ENCODE measurements around the gene PSD.
A peak's percentile ranks its signal among the peaks of the same experiment; 100 is the strongest.

PSD gene

GRCh38 chr10:102444851-102445250, 26.3 kb upstream of the PSD start:
- no peak for DNase-seq (ENCODE audit: low read depth in 3 of 3, low spot score in 1 of 3)

- no peak for DNase-seq (ENCODE audit: low read depth in 3 of 3, low spot score in 1 of 3)
Measured at GRCh38 chr10:102438374-102438773, 19.8 kb upstream of the PSD start.

- no peak for DNase-seq (ENCODE audit: low read depth in 3 of 3, low spot score in 1 of 3)
Measured at GRCh38 chr10:102437515-102437914, 18.9 kb upstream of the PSD start.

DNA sequence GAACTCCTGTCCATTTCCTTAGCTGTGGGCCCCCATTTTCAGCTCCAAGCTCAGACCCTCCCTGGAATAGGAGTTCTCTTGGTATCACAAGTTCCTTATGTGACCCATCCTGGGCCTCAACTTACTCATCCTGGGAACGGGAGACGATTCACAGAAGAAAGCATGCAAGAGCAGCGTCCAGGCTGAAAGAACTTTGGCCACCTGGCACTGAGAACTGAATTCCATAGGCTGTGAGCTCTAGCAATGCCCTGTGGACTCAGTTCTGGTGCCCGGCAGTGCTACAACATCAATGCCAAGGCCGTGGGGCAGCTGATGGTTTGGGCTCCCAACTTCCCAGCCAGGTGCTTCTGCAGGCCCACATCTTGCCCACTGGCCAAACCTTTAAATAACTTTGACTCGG, 17.7 kb upstream of the PSD start:
- DNase-seq (ENCODE audit: low read depth in 3 of 3, low spot score in 1 of 3) = no peak

- DNase-seq (ENCODE audit: low read depth in 3 of 3, low spot score in 1 of 3) = peak in 1 of 3 donors; percentile 15
Measured at GRCh38 chr10:102435529-102436233, 17.1 kb upstream of the PSD start.

- no peak for DNase-seq (ENCODE audit: low read depth in 3 of 3, low spot score in 1 of 3)
Measured at GRCh38 chr10:102435133-102435497, 16.5 kb upstream of the PSD start.

- DNase-seq (ENCODE audit: low read depth in 3 of 3, low spot score in 1 of 3) = no peak
Measured at GRCh38 chr10:102434394-102435132, 16.0 kb upstream of the PSD start.

DNA sequence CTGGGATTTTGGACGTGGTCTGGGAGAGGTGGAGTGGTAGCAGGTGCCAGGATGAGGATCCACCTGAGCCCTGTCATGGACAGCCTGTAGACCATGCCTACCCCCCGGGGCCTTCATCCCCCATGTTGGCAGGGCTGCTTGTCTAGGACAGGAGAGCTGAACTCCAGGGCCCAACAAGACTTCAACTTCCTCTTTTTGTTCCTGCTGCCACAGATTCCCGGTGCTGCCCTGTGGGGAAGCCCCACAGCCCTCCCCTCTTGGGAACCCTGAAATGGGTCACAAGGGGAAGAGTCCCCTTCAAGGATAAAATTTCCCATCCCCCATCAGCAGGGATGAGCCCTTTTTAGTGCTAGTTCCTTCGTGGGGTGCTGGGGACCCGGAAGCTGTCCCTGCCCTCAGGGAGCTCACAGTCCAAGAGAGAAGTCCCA, 15.0 kb upstream of the PSD start:
- DNase-seq (ENCODE audit: low read depth in 3 of 3, low spot score in 1 of 3) = no peak

DNA sequence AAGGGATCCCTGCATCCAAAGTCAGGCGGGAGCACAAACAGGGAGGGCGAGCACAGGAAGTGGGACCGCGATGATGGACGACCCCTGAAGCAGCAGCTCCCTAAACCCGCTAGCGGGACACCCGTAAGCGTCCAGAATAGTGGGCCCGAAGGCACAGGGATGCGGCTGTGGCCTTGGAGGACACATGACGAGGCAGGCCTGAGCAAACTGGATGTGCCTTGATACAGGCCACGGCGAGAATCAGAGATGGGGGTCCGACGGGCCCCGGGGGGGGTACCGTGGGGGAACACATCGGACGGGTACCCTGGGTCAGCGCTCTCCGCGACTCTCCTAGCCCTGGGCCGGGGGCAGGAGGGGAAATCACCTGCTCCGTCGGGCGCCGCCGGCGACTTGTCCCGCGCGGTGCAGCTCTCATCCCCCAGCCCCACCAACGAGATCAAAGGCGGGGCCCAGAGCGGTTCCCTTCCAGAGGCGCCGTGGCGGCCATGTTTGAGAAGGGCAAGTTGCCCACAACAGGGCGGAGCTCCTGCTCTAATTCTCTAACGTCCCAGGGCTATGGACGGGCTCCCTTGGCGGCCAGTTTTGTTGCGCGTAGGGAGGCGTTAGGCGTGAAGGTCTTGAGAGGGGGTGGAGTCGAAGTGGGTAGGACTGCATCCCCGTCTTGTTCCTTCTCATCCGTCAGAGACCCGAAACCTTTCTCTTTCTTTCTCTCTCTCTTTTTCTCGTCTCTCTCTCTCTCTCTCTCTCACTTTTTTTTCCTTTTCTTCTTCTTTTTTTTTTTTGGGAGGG, 13.8 kb upstream of the PSD start, which contains the start of gene CUEDC2:
Gene CUEDC2 (minus strand): TSS at position 413 of the 789 bp plus-strand sequence. CDS start 7,386 bp downstream, outside the sequence.
- DNase-seq (ENCODE audit: low read depth in 3 of 3, low spot score in 1 of 3) = peak; percentile 87 to 98 (median 94)

- no peak for DNase-seq (ENCODE audit: low read depth in 3 of 3, low spot score in 1 of 3)
Measured at GRCh38 chr10:102431452-102432124, 13.0 kb upstream of the PSD start.

- DNase-seq (ENCODE audit: low read depth in 3 of 3, low spot score in 1 of 3) = no peak
Measured at GRCh38 chr10:102429468-102429867, 10.9 kb upstream of the PSD start.

GRCh38 chr10:102426803-102427287, 8.3 kb upstream of the PSD start:
- DNase-seq (ENCODE audit: low read depth in 3 of 3, low spot score in 1 of 3) = no peak

DNA sequence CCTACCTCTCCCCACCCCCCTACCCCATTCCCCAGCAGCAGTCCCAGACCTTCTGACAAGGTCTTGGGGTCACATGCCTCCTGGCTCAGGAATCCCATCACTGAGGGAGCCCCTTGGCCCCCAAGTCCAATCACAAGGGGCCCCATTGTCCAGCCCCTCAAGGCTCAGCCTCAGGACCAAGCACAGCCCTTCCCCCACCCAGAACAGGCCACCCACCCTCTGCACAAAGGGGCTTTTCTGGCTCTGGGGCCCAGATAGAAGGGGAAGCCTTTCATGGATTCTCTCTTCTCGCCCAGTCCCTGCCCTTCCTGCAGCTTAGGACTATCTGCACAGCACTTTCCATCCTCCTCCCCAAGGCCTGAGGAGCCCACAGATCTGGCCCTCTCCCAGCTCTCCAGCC, 6.9 kb upstream of the PSD start:
- no peak for DNase-seq (ENCODE audit: low read depth in 3 of 3, low spot score in 1 of 3)

- DNase-seq (ENCODE audit: low read depth in 3 of 3, low spot score in 1 of 3) = no peak
Measured at GRCh38 chr10:102424916-102425315, 6.3 kb upstream of the PSD start.

GRCh38 chr10:102424145-102424544, 5.6 kb upstream of the PSD start:
- DNase-seq (ENCODE audit: low read depth in 3 of 3, low spot score in 1 of 3) = no peak

DNA sequence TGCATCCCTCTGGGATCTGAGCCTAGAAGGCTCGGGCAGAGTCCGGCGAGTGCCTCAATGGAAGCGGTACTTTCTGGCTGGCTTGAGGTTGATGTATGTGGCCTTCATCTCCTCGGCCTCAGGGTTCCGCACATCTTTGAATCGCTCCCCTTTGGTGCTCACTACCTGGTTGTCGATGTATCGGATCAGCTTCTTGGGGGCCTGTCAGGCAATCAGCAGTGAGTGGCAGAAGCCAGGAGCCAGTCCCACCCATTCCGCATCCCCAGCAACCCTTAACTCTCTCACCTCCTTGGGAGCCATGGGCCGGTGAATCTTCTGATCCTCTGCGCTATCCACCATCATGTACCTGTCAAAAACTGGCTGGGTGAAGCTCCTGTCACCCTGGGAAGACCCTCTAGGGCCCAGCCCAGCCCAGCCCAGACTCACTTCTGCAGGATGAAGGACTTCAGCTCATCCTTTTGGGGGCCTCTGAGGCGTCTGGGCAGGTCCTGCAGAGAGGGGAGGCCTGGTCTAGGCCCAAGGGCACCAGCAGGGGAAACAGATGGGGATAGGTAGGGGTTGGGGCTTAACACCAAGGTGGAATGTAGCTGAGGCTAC, 4.9 kb upstream of the PSD start:
- no peak for DNase-seq (ENCODE audit: low read depth in 3 of 3, low spot score in 1 of 3)

DNA sequence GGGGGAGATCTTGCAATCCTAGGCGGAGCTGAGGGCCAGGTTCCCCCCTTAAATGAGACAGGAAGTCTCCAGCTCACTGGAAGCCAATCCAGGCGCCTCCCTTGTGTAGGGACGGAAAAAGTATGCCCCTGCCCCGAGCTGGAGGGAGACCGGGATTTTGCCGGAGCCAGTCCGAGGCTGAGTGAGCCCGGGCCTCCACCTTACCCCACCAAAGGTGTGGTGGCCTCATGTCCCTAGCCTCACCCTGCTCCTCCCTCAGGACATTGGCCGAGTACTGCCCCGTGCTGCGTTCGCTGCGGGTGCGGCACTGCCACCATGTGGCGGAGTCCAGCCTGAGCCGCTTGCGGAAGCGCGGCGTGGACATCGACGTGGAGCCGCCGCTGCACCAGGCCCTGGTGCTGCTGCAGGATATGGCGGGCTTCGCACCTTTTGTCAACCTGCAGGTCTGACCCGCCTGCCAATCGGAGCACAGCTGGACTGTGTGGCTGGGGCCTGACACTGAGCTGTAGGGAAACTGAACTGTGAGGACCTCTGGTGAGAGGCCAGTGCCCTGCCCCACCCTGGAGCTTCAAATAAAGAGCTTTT, 4.1 kb upstream of the PSD start:
- no peak for DNase-seq (ENCODE audit: low read depth in 3 of 3, low spot score in 1 of 3)

DNA sequence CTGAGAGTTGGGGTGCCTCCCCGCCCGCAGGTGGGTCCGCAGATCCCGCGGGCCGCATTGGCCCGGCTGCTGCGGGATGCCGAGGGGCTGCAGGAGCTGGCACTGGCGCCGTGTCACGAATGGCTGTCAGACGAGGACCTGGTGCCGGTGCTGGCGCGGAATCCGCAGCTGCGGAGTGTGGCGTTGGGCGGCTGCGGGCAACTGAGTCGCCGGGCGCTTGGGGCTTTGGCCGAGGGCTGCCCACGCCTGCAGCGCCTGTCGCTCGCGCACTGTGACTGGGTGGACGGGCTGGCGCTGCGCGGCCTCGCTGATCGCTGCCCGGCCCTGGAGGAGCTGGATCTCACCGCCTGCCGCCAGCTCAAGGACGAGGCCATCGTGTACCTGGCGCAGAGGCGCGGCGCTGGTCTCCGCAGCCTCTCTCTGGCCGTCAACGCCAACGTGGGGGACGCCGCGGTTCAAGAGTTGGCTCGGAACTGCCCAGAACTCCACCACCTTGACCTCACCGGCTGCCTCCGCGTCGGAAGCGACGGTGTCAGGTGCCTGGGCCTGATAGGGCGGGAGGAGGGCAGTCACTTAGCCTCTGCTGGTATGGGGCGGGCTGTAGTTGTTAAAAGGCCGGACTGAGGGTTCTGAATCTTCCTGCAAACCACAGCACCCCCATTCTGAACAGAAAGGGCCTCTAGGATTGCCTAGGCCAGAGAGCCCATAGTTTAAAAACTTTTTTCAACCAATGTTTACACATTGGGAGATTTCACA, 3.4 kb upstream of the PSD start:
- DNase-seq (ENCODE audit: low read depth in 3 of 3, low spot score in 1 of 3) = no peak

DNA sequence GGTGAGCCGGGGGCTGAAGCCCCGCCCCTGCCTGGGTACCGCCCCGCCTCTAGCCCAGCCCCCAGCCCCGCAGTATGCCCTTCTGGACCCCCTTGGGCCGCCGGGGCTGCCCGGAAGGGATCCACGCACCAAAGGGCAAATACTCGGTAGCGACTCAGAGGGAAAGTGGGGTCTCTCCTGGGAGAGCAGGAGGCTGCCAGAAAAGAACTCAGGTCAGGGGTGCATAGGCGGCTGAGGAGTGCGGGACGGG, 2.8 kb upstream of the PSD start:
- no peak for DNase-seq (ENCODE audit: low read depth in 3 of 3, low spot score in 1 of 3)

Measured in stimulated activated CD4-positive, alpha-beta T cell treated with anti-CD3 and anti-CD28 coated beads, TNF-alpha, amount 100 ng/mL, for 1 hour (primary cell).